C4-2B (cell line): ENCODE data around the gene TMEM126B.

Experiments used
- CTCF ChIP-seq: fragments of 450-650 bp; conservative IDR thresholded peaks from 2 replicates; pipeline ENCODE4 v1.5.1; 2017; ENCODE audit warnings: mild to moderate bottlenecking
- ZFX ChIP-seq: fragments of 450-650 bp; IDR thresholded peaks from 2 replicates; pipeline ENCODE4 v1.6.1; 2017

- TF ChIP-seq CTCF: no peak
- TF ChIP-seq ZFX: no peak
These were observed 43.9 kb downstream of the TMEM126B start for GRCh38 chr11:85672105-85672902.
